Fibroblast of villous mesenchyme (primary cell): Measurements from ENCODE around the gene SBNO2. TPM values are rescaled to one million over a fixed set of nuclear protein-coding genes. Genes with fewer than 3 reads are reported as not detected.

Source experiments
- DNase-seq: peaks from one replicate; pipeline ENCODE4 v3.0.0-alpha.2; 2010; ENCODE audit warnings: low read depth
- H3K4me3 ChIP-seq: 2 replicates; pipeline ENCODE4 v1.5.1; 2011; ENCODE audit warnings: low read depth, mild to moderate bottlenecking, low read length
- total RNA-seq: library from RNA; depleted of rRNA; stranded (reverse); fragments of >200 nt; gene quantifications from 2 replicates; pipeline ENCODE4 v1.2.3, GENCODE V29; 2012
- TF ChIP-seq, protein P1 (sequence below): IDR thresholded peaks from 2 replicates; pipeline ENCODE4 v1.5.1; 2012; ENCODE audit warnings: low read depth, mild to moderate bottlenecking, low read length; ENCODE audit not compliant: insufficient read depth

Gene SBNO2
- total RNA-seq, 1 donor = 69.5 TPM

- no peak overlapping the region for H3K4me3 ChIP-seq
- no peak for DNase-seq
- TF ChIP-seq, protein P1, sequence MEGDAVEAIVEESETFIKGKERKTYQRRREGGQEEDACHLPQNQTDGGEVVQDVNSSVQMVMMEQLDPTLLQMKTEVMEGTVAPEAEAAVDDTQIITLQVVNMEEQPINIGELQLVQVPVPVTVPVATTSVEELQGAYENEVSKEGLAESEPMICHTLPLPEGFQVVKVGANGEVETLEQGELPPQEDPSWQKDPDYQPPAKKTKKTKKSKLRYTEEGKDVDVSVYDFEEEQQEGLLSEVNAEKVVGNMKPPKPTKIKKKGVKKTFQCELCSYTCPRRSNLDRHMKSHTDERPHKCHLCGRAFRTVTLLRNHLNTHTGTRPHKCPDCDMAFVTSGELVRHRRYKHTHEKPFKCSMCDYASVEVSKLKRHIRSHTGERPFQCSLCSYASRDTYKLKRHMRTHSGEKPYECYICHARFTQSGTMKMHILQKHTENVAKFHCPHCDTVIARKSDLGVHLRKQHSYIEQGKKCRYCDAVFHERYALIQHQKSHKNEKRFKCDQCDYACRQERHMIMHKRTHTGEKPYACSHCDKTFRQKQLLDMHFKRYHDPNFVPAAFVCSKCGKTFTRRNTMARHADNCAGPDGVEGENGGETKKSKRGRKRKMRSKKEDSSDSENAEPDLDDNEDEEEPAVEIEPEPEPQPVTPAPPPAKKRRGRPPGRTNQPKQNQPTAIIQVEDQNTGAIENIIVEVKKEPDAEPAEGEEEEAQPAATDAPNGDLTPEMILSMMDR = no peak
These were observed 46.4 kb upstream of the SBNO2 start for GRCh38 chr19:1220477-1220930.

- no peak overlapping the region for H3K4me3 ChIP-seq
- no peak for DNase-seq
- TF ChIP-seq, protein P1 = no peak
These were observed 45.9 kb upstream of the SBNO2 start for GRCh38 chr19:1219786-1220476.

- H3K4me3 ChIP-seq = no peak overlapping the region
- TF ChIP-seq, protein P1 = no peak
- DNase-seq = no peak
These were observed 44.9 kb upstream of the SBNO2 start for GRCh38 chr19:1218751-1219567.

DNA sequence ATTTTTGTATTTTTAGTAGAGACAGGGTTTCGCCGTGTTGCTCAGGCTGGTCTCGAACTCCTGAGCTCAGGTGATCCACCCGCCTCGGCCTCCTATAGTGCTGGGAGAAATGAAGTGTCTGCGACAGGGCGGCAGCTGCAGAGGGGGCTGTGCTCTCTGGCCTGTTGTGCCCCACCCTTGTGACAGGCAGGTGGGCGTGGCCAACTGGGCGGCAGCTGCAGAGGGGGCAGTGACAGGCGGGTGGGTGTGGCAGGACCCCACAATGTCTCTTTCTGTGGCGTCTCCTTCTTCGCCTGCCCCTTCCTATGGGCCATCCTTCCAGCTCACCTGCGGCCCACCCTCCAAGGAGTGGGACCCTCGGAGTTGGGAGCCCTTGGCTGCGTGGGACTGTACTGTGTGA lies 43.3 kb upstream of the SBNO2 start:
- H3K4me3 ChIP-seq = no peak overlapping the region
- TF ChIP-seq, protein P1 = no peak
- DNase-seq = no peak

- DNase-seq = no peak
- H3K4me3 ChIP-seq = no peak overlapping the region
- TF ChIP-seq, protein P1 = no peak
These were observed 42.7 kb upstream of the SBNO2 start for GRCh38 chr19:1216756-1217155.

DNA sequence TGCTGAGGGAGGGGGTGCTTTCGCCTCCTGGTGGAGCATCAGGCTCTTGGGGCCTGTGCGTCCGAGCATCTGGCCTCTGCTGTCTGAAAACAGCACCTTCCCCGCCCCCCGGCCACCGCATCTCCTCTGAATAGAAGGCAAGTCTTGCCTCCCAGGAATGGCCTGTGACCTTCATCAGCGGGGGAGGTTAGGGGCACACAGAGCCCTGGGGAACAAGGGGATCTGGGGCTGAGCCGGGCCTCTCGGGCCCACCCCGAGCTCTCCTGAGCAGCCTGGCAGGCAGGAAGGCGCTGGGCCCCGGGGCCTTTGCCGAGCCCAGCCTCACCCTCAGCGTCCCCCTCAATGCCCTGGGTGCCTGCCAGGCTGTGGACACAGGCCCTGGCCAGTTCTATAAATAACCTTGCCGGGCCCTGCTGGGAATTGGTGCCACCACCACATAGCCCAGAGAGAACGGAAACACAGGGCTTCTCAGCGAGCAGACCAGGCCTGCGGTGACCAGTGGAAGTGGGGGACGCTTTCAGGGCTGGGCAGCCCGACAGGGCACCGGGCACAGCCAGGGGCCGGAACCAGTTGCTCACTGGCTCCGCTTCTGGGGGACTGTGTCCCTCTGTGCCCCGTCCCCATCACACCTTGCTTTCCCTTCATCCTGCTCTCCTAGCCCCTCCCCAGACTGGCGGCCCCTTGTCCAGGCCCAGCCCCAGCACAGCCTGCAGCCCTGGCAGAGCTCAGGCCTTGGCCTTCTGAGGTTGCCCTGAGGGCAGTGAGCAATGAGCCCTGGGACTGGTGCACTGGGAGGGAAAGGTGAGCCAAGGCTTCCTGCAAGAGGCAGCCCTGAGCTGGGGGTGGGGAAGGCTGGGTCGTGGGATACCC lies 41.0 kb upstream of the SBNO2 start:
- TF ChIP-seq, protein P1 = no peak
- no peak overlapping the region for H3K4me3 ChIP-seq
- no peak for DNase-seq
